SK-N-SH (cell line): ENCODE results near the gene CPNE2. TPM values are rescaled to one million over a fixed set of nuclear protein-coding genes. Genes with fewer than 3 reads are reported as not detected.

Experiments
- CTCF ChIA-PET: fragments of 300-600, 350-600 bp; formaldehyde crosslinking; extraction: SDS; loops from one replicate; lab custom pipeline; 2021; lab: Yijun Ruan, JAX
- POLR2A ChIA-PET: fragments of 350-600 bp; sonication (Branson Sonifier 250); formaldehyde crosslinking; extraction: SDS; loops from one replicate; lab custom pipeline; 2020; ENCODE audit warnings: antibody characterized with exemption, inconsistent platforms; lab: Yijun Ruan, JAX
- DNase-seq: peaks from one replicate; pipeline ENCODE4 v3.0.0; 2012
- H2AFZ ChIP-seq: fragments of 200-600 bp; sonication (generic); 2 replicates; pipeline ENCODE4 v1.8.1; 2016; ENCODE audit warnings: antibody characterized with exemption, mild to moderate bottlenecking, low read depth
- H3F3A ChIP-seq: fragments of 200-600 bp; sonication (generic); replicated peaks from 2 replicates; pipeline ENCODE3; 2016; ENCODE audit warnings: antibody characterized with exemption, mild to moderate bottlenecking; ENCODE audit not compliant: insufficient read depth
- H3K27ac ChIP-seq, 2 experiments: fragments of 200-500 bp in 1 of 2; fragments of 200-600 bp in 1 of 2; sonication (Bioruptor generic) in 1 of 2; sonication (generic), shearing (Covaris generic) in 1 of 2; 2 replicates each; pipeline versions ENCODE4 v1.5.1 to v1.6.1; 2014 to 2016; ENCODE audit warnings: low read depth in 2 of 2, inconsistent platforms in 1 of 2, low read length in 1 of 2, mild to moderate bottlenecking in 1 of 2, mixed read lengths in 1 of 2
- H3K27me3 ChIP-seq: fragments of 200-600 bp; sonication (generic), shearing (Covaris generic); 2 replicates; pipeline ENCODE4 v1.6.1; 2016; ENCODE audit warnings: mixed run types; ENCODE audit not compliant: insufficient read depth
- H3K36me3 ChIP-seq, 2 experiments: fragments of 200-500 bp in 1 of 2; fragments of 200-600 bp in 1 of 2; sonication (Bioruptor generic) in 1 of 2; sonication (generic) in 1 of 2; replicated peaks in 1 of 2; 2 replicates each; pipeline versions ENCODE3 to v1.5.1; 2014 to 2016; ENCODE audit warnings: low read length in 1 of 2, mild to moderate bottlenecking in 1 of 2; ENCODE audit not compliant: insufficient read depth in 2 of 2, control insufficient read depth in 1 of 2
- H3K4me1 ChIP-seq, 2 experiments: fragments of 200-500 bp in 1 of 2; fragments of 200-600 bp in 1 of 2; sonication (Bioruptor generic) in 1 of 2; sonication (generic), shearing (Covaris generic) in 1 of 2; 2 replicates each; pipeline versions ENCODE4 v1.5.1 to v1.6.1; 2014 to 2016; ENCODE audit warnings: low read depth in 1 of 2, low read length in 1 of 2, mixed run types in 1 of 2; ENCODE audit not compliant: insufficient read depth in 2 of 2, control insufficient read depth in 1 of 2
- H3K4me2 ChIP-seq: fragments of 200-600 bp; sonication (generic), shearing (Covaris generic); 2 replicates; pipeline ENCODE4 v1.6.1; 2017; ENCODE audit warnings: mixed run types
- H3K4me3 ChIP-seq, 2 experiments: fragments of 200-500 bp in 1 of 2; fragments of 200-600 bp in 1 of 2; sonication (Bioruptor generic) in 1 of 2; sonication (generic), shearing (Covaris generic) in 1 of 2; 2 replicates each; pipeline versions ENCODE4 v1.5.1 to v1.8.1; 2014 to 2016; ENCODE audit warnings: low read depth in 2 of 2, inconsistent platforms in 1 of 2, low read length in 1 of 2, mild to moderate bottlenecking in 1 of 2, mixed read lengths in 1 of 2, moderate library complexity in 1 of 2
- H3K79me2 ChIP-seq: fragments of 200-600 bp; sonication (generic); 2 replicates; pipeline ENCODE4 v1.8.1; 2017; ENCODE audit warnings: mild to moderate bottlenecking; ENCODE audit not compliant: insufficient read depth
- H3K9ac ChIP-seq: fragments of 200-600 bp; sonication (generic); 2 replicates; pipeline ENCODE4 v1.6.1; 2017; ENCODE audit warnings: mixed run types
- H3K9me2 ChIP-seq: fragments of 200-600 bp; sonication (generic); 2 replicates; pipeline ENCODE4 v1.6.1; 2017; ENCODE audit warnings: mixed run types
- H3K9me3 ChIP-seq: fragments of 200-600 bp; sonication (generic); 2 replicates; pipeline ENCODE4 v1.6.1; 2017; ENCODE audit warnings: mixed run types, mild to moderate bottlenecking, moderate library complexity
- H4K20me1 ChIP-seq: fragments of 200-600 bp; sonication (generic); 2 replicates; pipeline ENCODE4 v1.6.1; 2017; ENCODE audit warnings: mild to moderate bottlenecking, mixed run types; ENCODE audit not compliant: insufficient read depth
- FOSL2 ChIP-seq: IDR thresholded peaks from 2 replicates; pipeline ENCODE4 v1.4.0; 2012; ENCODE audit warnings: low read depth, mild to moderate bottlenecking, moderate library complexity, borderline replicate concordance
- MEF2A ChIP-seq: IDR thresholded peaks from 2 replicates; pipeline ENCODE4 v1.4.0; 2012; ENCODE audit warnings: low read depth, borderline replicate concordance
- NFIC ChIP-seq: IDR thresholded peaks from 2 replicates; pipeline ENCODE4 v1.4.0; 2012; ENCODE audit warnings: borderline replicate concordance
- NRF1 ChIP-seq: IDR thresholded peaks from 2 replicates; pipeline ENCODE4 v1.6.1; 2012; ENCODE audit warnings: low read depth, mild to moderate bottlenecking, low read length
- USF2 ChIP-seq: fragments of 150-350 bp; IDR thresholded peaks from 2 replicates; pipeline ENCODE4 v1.6.1; 2017; ENCODE audit warnings: antibody characterized with exemption, low read length, low read depth, borderline replicate concordance
- WGBS: methylation state at CpG from one replicate; pipeline ENCODE4 v1.1.6; 2017; ENCODE audit warnings: low lambda C conversion rate; 5-methylcytosine and 5-hydroxymethylcytosine counted together
- polyA plus RNA-seq, 3 experiments: library from polyadenylated mRNA; depleted of rRNA; stranded (reverse); fragments of >200 nt; gene quantifications; 2 replicates each; pipeline ENCODE4 v1.2.3, GENCODE V29; 2012
- TF ChIP-seq, protein P1 (sequence below): IDR thresholded peaks from 2 replicates; pipeline ENCODE4 v1.6.1; 2012; ENCODE audit warnings: mild to moderate bottlenecking, low read depth, low read length, moderate library complexity

CPNE2 gene
- polyA plus RNA-seq, 1 of the 3 experiments (the other 2 are of a cell fraction): 73.0 TPM

DNA sequence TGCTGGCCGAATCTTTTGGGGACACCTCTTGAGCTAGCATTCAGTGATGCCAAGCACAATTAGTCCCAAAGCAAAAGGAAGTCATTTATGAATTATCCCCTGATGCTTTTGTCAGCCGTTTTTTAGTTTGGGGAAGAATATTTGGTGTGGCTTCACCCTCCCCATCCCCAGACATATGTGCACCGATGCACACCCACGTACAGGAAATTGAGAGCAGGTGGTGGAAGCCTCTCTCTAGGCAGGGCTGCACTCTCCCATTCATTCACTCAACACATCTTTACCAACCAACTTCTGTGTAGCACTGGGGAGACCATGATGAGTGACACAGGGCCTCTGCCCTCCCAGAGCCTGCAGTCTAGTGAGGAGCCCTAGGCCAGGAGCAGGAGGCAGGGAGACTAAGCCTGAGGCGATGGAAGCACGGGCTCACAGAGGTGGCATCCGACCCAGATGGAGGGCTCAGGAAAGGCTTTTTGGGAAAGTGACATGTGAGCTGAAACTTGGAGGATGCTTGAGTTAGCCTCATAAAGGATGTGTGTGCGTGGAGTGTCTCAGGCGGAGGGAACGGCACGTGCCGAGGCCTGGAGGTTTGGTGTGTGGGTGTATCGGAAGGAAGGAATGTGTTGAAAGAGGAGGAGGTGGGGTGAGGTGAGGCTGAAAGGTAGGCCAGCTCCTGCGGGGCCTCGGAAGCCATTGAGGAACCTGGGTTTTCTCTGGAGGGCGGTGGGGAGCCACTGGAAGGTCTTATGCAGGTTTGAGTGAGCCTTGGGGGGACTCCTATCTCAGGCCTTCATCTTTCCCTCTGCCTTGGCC is 49.6 kb downstream of the CPNE2 start:
- H3K9me3 ChIP-seq: no peaks in the 10 kb centered on the region
- H3K79me2 ChIP-seq: no peaks in the 10 kb centered on the region
- H3K27ac ChIP-seq: no peak overlapping the region; a peak in 1 of 4 replicates
- ChIA-PET POLR2A (no interaction called here), CTCF (interaction anchor here (0.9 to 1.4 kb wide), 4 partner anchors 9 to 49 kb away, joined by 3 to 4 read pairs (median 3); no protein-coding TSS in a partner anchor)
- no peaks in the 10 kb centered on the region for H3K9me2 ChIP-seq
- no peak overlapping the region for H3K9ac ChIP-seq
- no peaks in the 10 kb centered on the region for H3F3A ChIP-seq
- 90% methylated on average over 16 of the region's 16 CpGs for WGBS
- no peaks in the 10 kb centered on the region for H3K27me3 ChIP-seq
- H3K4me1 ChIP-seq: peaks cover 0 to 47% of the 10 kb centered on the region in 2 experiments; a peak in 1 of 4 replicates
- no peak overlapping the region for H2AFZ ChIP-seq
- no peak overlapping the region for H3K4me3 ChIP-seq
- TF ChIP-seq NRF1 (no peak), MEF2A (no peak)
- TF ChIP-seq, all 33 proteins: peak for 0
- DNase-seq: peak; percentile 17
- no peak overlapping the region for H3K4me2 ChIP-seq
- H4K20me1 ChIP-seq: no peaks in the 10 kb centered on the region
- no peaks in the 10 kb centered on the region for H3K36me3 ChIP-seq

DNA sequence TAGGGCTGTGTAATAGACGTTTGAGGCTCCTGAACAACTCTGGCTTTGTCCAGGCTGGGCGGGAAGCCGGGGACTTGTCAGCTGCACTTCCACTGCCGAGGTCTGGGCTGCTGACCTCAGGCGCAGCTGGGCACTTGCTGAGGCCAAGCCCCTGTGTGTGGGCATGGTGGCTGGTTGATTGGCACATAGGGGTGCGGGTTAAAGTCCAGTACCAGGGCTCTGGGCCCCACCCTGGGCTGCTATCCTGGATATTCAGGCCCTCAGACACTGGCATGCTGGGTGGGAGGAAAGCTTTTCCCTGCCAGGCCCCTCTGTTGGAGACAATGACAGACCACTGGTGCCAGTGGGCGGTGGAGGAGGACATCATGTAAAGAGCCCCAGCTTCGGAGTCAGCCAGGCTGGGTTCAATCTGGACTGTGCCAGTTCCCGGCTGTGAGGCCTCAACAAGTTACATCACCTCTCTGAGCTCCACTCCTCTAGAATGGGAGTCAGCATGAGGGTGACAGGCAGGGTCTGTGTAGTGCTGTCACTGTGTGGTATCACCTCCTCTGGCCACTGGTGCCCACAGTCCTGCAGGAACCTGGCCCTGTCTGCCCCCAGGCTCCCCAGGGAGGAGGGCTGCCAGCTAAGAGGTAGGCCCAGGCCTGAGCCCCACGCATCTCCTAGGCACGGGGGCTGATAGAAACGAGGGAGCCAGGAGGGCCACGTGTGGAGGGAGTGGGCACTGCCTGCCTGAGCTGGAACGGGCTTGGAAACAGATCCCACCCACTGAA is 51.0 kb downstream of the CPNE2 start:
- Histone ChIP-seq H4K20me1 (no peaks in the 10 kb centered on the region), H2AFZ (no peak overlapping the region), H3K9me3 (no peaks in the 10 kb centered on the region), H3K4me2 (no peak overlapping the region), H3K27ac (no peak overlapping the region; a peak in 1 of 4 replicates), H3K4me3 (no peak overlapping the region), H3K9ac (no peak overlapping the region), H3K27me3 (no peaks in the 10 kb centered on the region), H3K9me2 (no peaks in the 10 kb centered on the region), H3F3A (peaks cover 3% of the 10 kb centered on the region), H3K4me1 (peaks cover 6 to 60% of the 10 kb centered on the region in 2 experiments; a peak in 3 of 4 replicates), H3K36me3 (no peaks in the 10 kb centered on the region), H3K79me2 (no peaks in the 10 kb centered on the region)
- 91% methylated on average over 10 of the region's 14 CpGs for WGBS
- no peak for DNase-seq
- TF ChIP-seq FOSL2 (no peak), USF2 (no peak), NFIC (no peak)
- TF ChIP-seq, protein P1, sequence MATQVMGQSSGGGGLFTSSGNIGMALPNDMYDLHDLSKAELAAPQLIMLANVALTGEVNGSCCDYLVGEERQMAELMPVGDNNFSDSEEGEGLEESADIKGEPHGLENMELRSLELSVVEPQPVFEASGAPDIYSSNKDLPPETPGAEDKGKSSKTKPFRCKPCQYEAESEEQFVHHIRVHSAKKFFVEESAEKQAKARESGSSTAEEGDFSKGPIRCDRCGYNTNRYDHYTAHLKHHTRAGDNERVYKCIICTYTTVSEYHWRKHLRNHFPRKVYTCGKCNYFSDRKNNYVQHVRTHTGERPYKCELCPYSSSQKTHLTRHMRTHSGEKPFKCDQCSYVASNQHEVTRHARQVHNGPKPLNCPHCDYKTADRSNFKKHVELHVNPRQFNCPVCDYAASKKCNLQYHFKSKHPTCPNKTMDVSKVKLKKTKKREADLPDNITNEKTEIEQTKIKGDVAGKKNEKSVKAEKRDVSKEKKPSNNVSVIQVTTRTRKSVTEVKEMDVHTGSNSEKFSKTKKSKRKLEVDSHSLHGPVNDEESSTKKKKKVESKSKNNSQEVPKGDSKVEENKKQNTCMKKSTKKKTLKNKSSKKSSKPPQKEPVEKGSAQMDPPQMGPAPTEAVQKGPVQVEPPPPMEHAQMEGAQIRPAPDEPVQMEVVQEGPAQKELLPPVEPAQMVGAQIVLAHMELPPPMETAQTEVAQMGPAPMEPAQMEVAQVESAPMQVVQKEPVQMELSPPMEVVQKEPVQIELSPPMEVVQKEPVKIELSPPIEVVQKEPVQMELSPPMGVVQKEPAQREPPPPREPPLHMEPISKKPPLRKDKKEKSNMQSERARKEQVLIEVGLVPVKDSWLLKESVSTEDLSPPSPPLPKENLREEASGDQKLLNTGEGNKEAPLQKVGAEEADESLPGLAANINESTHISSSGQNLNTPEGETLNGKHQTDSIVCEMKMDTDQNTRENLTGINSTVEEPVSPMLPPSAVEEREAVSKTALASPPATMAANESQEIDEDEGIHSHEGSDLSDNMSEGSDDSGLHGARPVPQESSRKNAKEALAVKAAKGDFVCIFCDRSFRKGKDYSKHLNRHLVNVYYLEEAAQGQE: no peak
- ChIA-PET CTCF (interaction anchor here (0.8 to 1.4 kb wide), 5 partner anchors 7 to 50 kb away, joined by 3 to 4 read pairs (median 3); no protein-coding TSS in a partner anchor), POLR2A (no interaction called here)
